ENCODE data around the gene PCNX1. TPM values are rescaled to one million over a fixed set of nuclear protein-coding genes. Genes with fewer than 3 reads are reported as not detected.
"Not testable (repeated sequence)": the region's sequence is repeated elsewhere in the genome, so short reads cannot be mapped to it uniquely, and the experiment has no call there.

PCNX1 gene
- total RNA-seq, 2 experiments from 2014 or later = 64.4 to 69.2 TPM

GRCh38 chr14:71121001-71121400 is 213.7 kb downstream of the PCNX1 start:
- no peak overlapping the region for H3K27ac Mint-ChIP-seq
- DNase-seq (no peak), ATAC-seq (no peak)
- H3K4me1 Mint-ChIP-seq = peaks cover 4% of the 10 kb centered on the region
- CTCF ChIA-PET = no interaction called here
- no peak overlapping the region for H3K4me3 Mint-ChIP-seq
- peaks cover 8% of the 10 kb centered on the region for H3K36me3 Mint-ChIP-seq
- no peaks in the 10 kb centered on the region for H3K27me3 Mint-ChIP-seq
- H3K9me3 Mint-ChIP-seq (ENCODE audit: low read depth) = no peaks in the 10 kb centered on the region

GRCh38 chr14:71121711-71122110 is 214.5 kb downstream of the PCNX1 start:
- no peak overlapping the region for H3K27ac Mint-ChIP-seq
- peaks cover 4% of the 10 kb centered on the region for H3K4me1 Mint-ChIP-seq
- no peaks in the 10 kb centered on the region for H3K27me3 Mint-ChIP-seq
- CTCF ChIA-PET = interaction anchor here (0.5 kb wide), 1 partner anchor 635 kb away, joined by 3 read pairs; no protein-coding TSS in a partner anchor
- H3K9me3 Mint-ChIP-seq (ENCODE audit: low read depth) = no peaks in the 10 kb centered on the region
- no peak overlapping the region for H3K4me3 Mint-ChIP-seq
- no peak for ATAC-seq
- no peak for DNase-seq
- peaks cover 7% of the 10 kb centered on the region for H3K36me3 Mint-ChIP-seq

GRCh38 chr14:71122866-71123565 is 215.8 kb downstream of the PCNX1 start:
- no peaks in the 10 kb centered on the region for H3K27me3 Mint-ChIP-seq
- peaks cover 4% of the 10 kb centered on the region for H3K4me1 Mint-ChIP-seq
- ATAC-seq (no peak), DNase-seq (no peak)
- CTCF ChIA-PET = no interaction called here
- no peaks in the 10 kb centered on the region for H3K9me3 Mint-ChIP-seq (ENCODE audit: low read depth)
- H3K27ac Mint-ChIP-seq = no peak overlapping the region
- peaks cover 1% of the 10 kb centered on the region for H3K36me3 Mint-ChIP-seq
- H3K4me3 Mint-ChIP-seq = no peak overlapping the region

- Mint-ChIP-seq H3K27me3 (no peaks in the 10 kb centered on the region), H3K9me3 (ENCODE audit: low read depth) (no peaks in the 10 kb centered on the region), H3K36me3 (peaks cover 1% of the 10 kb centered on the region), H3K4me3 (no peak overlapping the region), H3K4me1 (peaks cover 4% of the 10 kb centered on the region), H3K27ac (no peak overlapping the region)
- CTCF ChIA-PET = interaction anchor here (1.5 kb wide), 1 partner anchor 23 kb away, joined by 5 read pairs; no protein-coding TSS in a partner anchor
- DNase-seq (no peak), ATAC-seq (no peak)
Observed at GRCh38 chr14:71123579-71124135, 216.4 kb downstream of the PCNX1 start.

- CTCF ChIA-PET = not testable (repeated sequence)
Observed at GRCh38 chr14:71129716-71130490, 222.6 kb downstream of the PCNX1 start.

GRCh38 chr14:71130491-71131179 is 223.4 kb downstream of the PCNX1 start:
- Mint-ChIP-seq H3K27me3 (no peaks in the 10 kb centered on the region), H3K27ac (no peak overlapping the region)

More at GRCh38 chr14:71129716-71130490, 222.6 kb downstream of the PCNX1 start:
- DNase-seq; H3K9me3 Mint-ChIP-seq (ENCODE audit: low read depth); H3K27ac Mint-ChIP-seq; H3K36me3 Mint-ChIP-seq; H3K27me3 Mint-ChIP-seq; ATAC-seq; H3K4me3 Mint-ChIP-seq: not testable (repeated sequence)
- peaks cover 12% of the 10 kb centered on the region for H3K4me1 Mint-ChIP-seq

GRCh38 chr14:71133296-71133695 is 226.0 kb downstream of the PCNX1 start:
- H3K4me3 Mint-ChIP-seq = no peak overlapping the region
- ATAC-seq = no peak
- no peak overlapping the region for H3K27ac Mint-ChIP-seq
- no peak for DNase-seq
- H3K4me1 Mint-ChIP-seq = peaks cover 15% of the 10 kb centered on the region
- H3K27me3 Mint-ChIP-seq = no peaks in the 10 kb centered on the region
- H3K36me3 Mint-ChIP-seq = no peaks in the 10 kb centered on the region
- H3K9me3 Mint-ChIP-seq (ENCODE audit: low read depth) = no peaks in the 10 kb centered on the region
- CTCF ChIA-PET = interaction anchor here (2.3 kb wide), 1 partner anchor 189 kb away, joined by 8 read pairs; no protein-coding TSS in a partner anchor

More at GRCh38 chr14:71130491-71131179, 223.4 kb downstream of the PCNX1 start:
- H3K4me1 Mint-ChIP-seq = peaks cover 12% of the 10 kb centered on the region
- CTCF ChIA-PET = no interaction called here
- ATAC-seq (no peak), DNase-seq (peak; percentile 56)
- H3K36me3 Mint-ChIP-seq = no peaks in the 10 kb centered on the region
- no peak overlapping the region for H3K4me3 Mint-ChIP-seq
- no peaks in the 10 kb centered on the region for H3K9me3 Mint-ChIP-seq (ENCODE audit: low read depth)

- DNase-seq (no peak), ATAC-seq (no peak)
- Mint-ChIP-seq H3K27me3 (no peaks in the 10 kb centered on the region), H3K27ac (no peak overlapping the region), H3K36me3 (no peaks in the 10 kb centered on the region), H3K9me3 (ENCODE audit: low read depth) (no peaks in the 10 kb centered on the region), H3K4me1 (peaks cover 20% of the 10 kb centered on the region), H3K4me3 (no peak overlapping the region)
- CTCF ChIA-PET = interaction anchor here (10.3 kb wide), 1 partner anchor 616 kb away, joined by 101 read pairs; no protein-coding TSS in a partner anchor
Observed at GRCh38 chr14:71135496-71135895, 228.2 kb downstream of the PCNX1 start.

- Mint-ChIP-seq H3K27me3 (no peaks in the 10 kb centered on the region), H3K36me3 (no peaks in the 10 kb centered on the region), H3K4me3 (no peak overlapping the region), H3K27ac (no peak overlapping the region), H3K4me1 (peaks cover 18% of the 10 kb centered on the region), H3K9me3 (ENCODE audit: low read depth) (no peaks in the 10 kb centered on the region)
- CTCF ChIA-PET = interaction anchor here (10.3 kb wide), 1 partner anchor 616 kb away, joined by 101 read pairs; no protein-coding TSS in a partner anchor
- ATAC-seq (no peak), DNase-seq (no peak)
Observed at GRCh38 chr14:71135911-71136310, 228.7 kb downstream of the PCNX1 start.

- ATAC-seq (no peak), DNase-seq (no peak)
- Mint-ChIP-seq H3K27me3 (no peaks in the 10 kb centered on the region), H3K36me3 (no peaks in the 10 kb centered on the region), H3K9me3 (ENCODE audit: low read depth) (no peaks in the 10 kb centered on the region), H3K27ac (no peak overlapping the region), H3K4me3 (no peak overlapping the region), H3K4me1 (peaks cover 17% of the 10 kb centered on the region)
- CTCF ChIA-PET = interaction anchor here (1.1 to 10.3 kb wide), 3 partner anchors 32 to 615 kb away, joined by 4 to 101 read pairs (median 5); no protein-coding TSS in a partner anchor
Observed at GRCh38 chr14:71136386-71137060, 229.3 kb downstream of the PCNX1 start.

GRCh38 chr14:71137536-71138447 is 230.5 kb downstream of the PCNX1 start:
- Mint-ChIP-seq H3K4me3 (no peak overlapping the region), H3K9me3 (ENCODE audit: low read depth) (no peaks in the 10 kb centered on the region), H3K4me1 (peaks cover 29% of the 10 kb centered on the region), H3K27me3 (no peaks in the 10 kb centered on the region), H3K36me3 (no peaks in the 10 kb centered on the region), H3K27ac (no peak overlapping the region)
- DNase-seq (no peak), ATAC-seq (no peak)
- CTCF ChIA-PET = interaction anchor here (0.6 to 10.3 kb wide), 16 partner anchors 22 to 718 kb away, joined by 3 to 101 read pairs (median 4); partner anchors contain the start of gene SIPA1L1
